ENCODE measurements around the gene SNX1.

The SNX1 gene

GRCh38 chr15:64146885-64147681 is 51.3 kb downstream of the SNX1 start:
- no peak for DNase-seq

- DNase-seq: no peak
Measured at GRCh38 chr15:64148168-64148567, 52.4 kb downstream of the SNX1 start.

GRCh38 chr15:64148581-64148980 is 52.8 kb downstream of the SNX1 start:
- no peak for DNase-seq

GRCh38 chr15:64149424-64149823 is 53.6 kb downstream of the SNX1 start:
- DNase-seq: peak; percentile 57

- DNase-seq: no peak
Measured at GRCh38 chr15:64149893-64150578, 54.3 kb downstream of the SNX1 start.

GRCh38 chr15:64151727-64152506 is 56.1 kb downstream of the SNX1 start, which contains the start of gene SNX22:
TSS of gene SNX22 (plus strand) at chr15:64151731. CDS start at chr15:64151776, 45 bp downstream.
- no peak for DNase-seq

- no peak for DNase-seq
Measured at GRCh38 chr15:64152507-64153387, 57.0 kb downstream of the SNX1 start.

- peak; percentile 94 for DNase-seq
Measured at GRCh38 chr15:64153480-64154367, 57.9 kb downstream of the SNX1 start.

- DNase-seq: no peak
Measured at GRCh38 chr15:64155802-64156651, 60.2 kb downstream of the SNX1 start.

GRCh38 chr15:64156652-64157331 is 61.0 kb downstream of the SNX1 start:
- no peak for DNase-seq

- DNase-seq: no peak
Measured at GRCh38 chr15:64157599-64158125, 61.9 kb downstream of the SNX1 start.

GRCh38 chr15:64158363-64159134 is 62.8 kb downstream of the SNX1 start:
- DNase-seq: no peak

- DNase-seq: no peak
Measured at GRCh38 chr15:64161688-64162477, 66.1 kb downstream of the SNX1 start.

GRCh38 chr15:64162478-64162868 is 66.7 kb downstream of the SNX1 start:
- no peak for DNase-seq

- DNase-seq: peak; percentile 99
Measured at GRCh38 chr15:64162869-64163658, 67.3 kb downstream of the SNX1 start, which contains the start of gene PPIB. TSS of gene PPIB (minus strand) at chr15:64163022. CDS start at chr15:64162986, 36 bp downstream.

- DNase-seq: peak; percentile 23
Measured at GRCh38 chr15:64163659-64164362, 68.0 kb downstream of the SNX1 start.

Data from activated CD4-positive, alpha-beta T cell treated with anti-CD3 and anti-CD28 coated beads, Interleukin-10, Interleukin-2, amounts not matched to agents 100 ng/mL and 50 ng/mL, durations not matched to agents 16 hours and 8 hours (primary cell).